C1 segment of cervical spinal cord (tissue), 14 donors: ENCODE measurements around the gene MT1M.
"Not testable (repeated sequence)": the region's sequence is repeated elsewhere in the genome, so short reads cannot be mapped to it uniquely, and the experiment has no call there.

Source experiments
- DNase-seq, 14 donors: peaks; one replicate each; lab custom pipeline; 2025; lab: John Stamatoyannopoulos, UW

Gene MT1M

GRCh38 chr16:56632156-56632847 lies at the start of gene MT1M:
Gene MT1M (plus strand): TSS chr16:56632659. CDS start chr16:56632732, 73 bp downstream.
- peak in 10 of 14 donors; percentile 7 to 89 (median 42) for DNase-seq

- not testable (repeated sequence) for DNase-seq
Observed at GRCh38 chr16:56582911-56583310, 49.5 kb upstream of the MT1M start.

GRCh38 chr16:56583351-56584168 lies 48.9 kb upstream of the MT1M start:
- DNase-seq: no peak

GRCh38 chr16:56584276-56584675 lies 48.2 kb upstream of the MT1M start:
- no peak for DNase-seq

GRCh38 chr16:56588781-56589140 lies 43.7 kb upstream of the MT1M start:
- DNase-seq: no peak

- DNase-seq: peak in 12 of 14 donors; percentile 34 to 80 (median 62)
Observed at GRCh38 chr16:56589141-56590039, 43.1 kb upstream of the MT1M start, which contains the start of gene MT3. Gene MT3 (plus strand): TSS chr16:56589528. CDS start chr16:56589591, 63 bp downstream.

- DNase-seq: peak in 1 of 14 donors; percentile 15
Observed at GRCh38 chr16:56591377-56592060, 40.9 kb upstream of the MT1M start.

GRCh38 chr16:56593573-56594291 lies 38.7 kb upstream of the MT1M start:
- DNase-seq: no peak

GRCh38 chr16:56594292-56594619 lies 38.2 kb upstream of the MT1M start:
- DNase-seq: no peak

- DNase-seq: peak in 8 of 14 donors; percentile 21 to 67 (median 36)
Observed at GRCh38 chr16:56600398-56600999, 32.0 kb upstream of the MT1M start.

GRCh38 chr16:56601325-56601724 lies 31.1 kb upstream of the MT1M start:
- peak in 2 of 14 donors; percentile 6 to 60 for DNase-seq

- DNase-seq: peak in 6 of 14 donors; percentile 9 to 55 (median 28)
Observed at GRCh38 chr16:56603589-56603988, 28.9 kb upstream of the MT1M start.

- DNase-seq: no peak
Observed at GRCh38 chr16:56604966-56605365, 27.5 kb upstream of the MT1M start.

- no peak for DNase-seq
Observed at GRCh38 chr16:56605475-56605874, 27.0 kb upstream of the MT1M start.

GRCh38 chr16:56606071-56606475 lies 26.4 kb upstream of the MT1M start:
- DNase-seq: peak in 4 of 14 donors; percentile 16 to 56 (median 26)

- peak in 4 of 14 donors; percentile 17 to 61 (median 32) for DNase-seq
Observed at GRCh38 chr16:56606476-56607108, 25.9 kb upstream of the MT1M start.

- DNase-seq: peak in 7 of 14 donors; percentile 34 to 81 (median 49)
Observed at GRCh38 chr16:56607109-56607618, 25.3 kb upstream of the MT1M start.

GRCh38 chr16:56607675-56608042 lies 24.8 kb upstream of the MT1M start:
- peak in 2 of 14 donors; percentile 34 to 44 for DNase-seq
